B cell (primary cell): ENCODE results near the gene URB1. TPM values are rescaled to one million over a fixed set of nuclear protein-coding genes. Genes with fewer than 3 reads are reported as not detected.

Experiments used
- ATAC-seq: fragments of 200-7000 bp; cut with Tn5 transposase; one replicate; pipeline ENCODE4 v1.10.0; 2021; ENCODE audit warnings: low read depth, mild to moderate bottlenecking, moderate number of reproducible peaks, moderate library complexity
- CTCF ChIA-PET: fragments of 350-600 bp; sonication (Branson Sonifier 250); formaldehyde crosslinking; loops from one replicate; lab custom pipeline; 2021; ENCODE audit warnings: antibody characterized with exemption, inconsistent platforms; lab: Charles Lee
- POLR2A ChIA-PET: fragments of 350-600 bp; sonication (Branson Sonifier 250); formaldehyde crosslinking; loops from one replicate; lab custom pipeline; 2021; ENCODE audit warnings: antibody characterized with exemption; lab: Charles Lee
- DNase-seq: peaks from one replicate; pipeline ENCODE4 v3.0.0; 2013
- H2AFZ ChIP-seq: 2 replicates; pipeline ENCODE4 v1.6.1; 2012; ENCODE audit warnings: mild to moderate bottlenecking, low read depth, low read length; ENCODE audit not compliant: insufficient read depth, poor library complexity, severe bottlenecking
- H3K27ac ChIP-seq, 2 donors: 1 replicate in 1 of 2; 2 replicates in 1 of 2; pipeline ENCODE4 v1.5.1; 2012 to 2013; ENCODE audit warnings: low read length in 2 of 2, mild to moderate bottlenecking in 2 of 2, moderate library complexity in 1 of 2
- H3K27me3 ChIP-seq, 4 experiments: fragments of 200-600 bp in 1 of 4; sonication (generic) in 1 of 4; replicated peaks in 1 of 4; 1 replicate in 2 of 4; 2 replicates in 2 of 4; pipeline versions ENCODE4 v1.6.1 to v1.7.0; 2013 to 2016; ENCODE audit warnings: low read length in 3 of 4, mild to moderate bottlenecking in 2 of 4, mixed read lengths in 1 of 4, moderate library complexity in 1 of 4; ENCODE audit not compliant: insufficient read depth in 4 of 4, control insufficient read depth in 3 of 4; ENCODE audit errors: control extremely low read depth in 1 of 4
- H3K36me3 ChIP-seq, 2 experiments: replicated peaks in 1 of 2; 1 replicate in 1 of 2; 2 replicates in 1 of 2; pipeline versions ENCODE4 v1.6.1 to v1.7.1; 2013; ENCODE audit warnings: low read length in 1 of 2; ENCODE audit not compliant: insufficient read depth in 2 of 2, control insufficient read depth in 1 of 2; ENCODE audit errors: control extremely low read depth in 1 of 2, extremely low read depth in 1 of 2
- H3K4me1 ChIP-seq, 2 donors: fragments of 200-600 bp in 1 of 2; sonication (generic) in 1 of 2; 1 replicate in 1 of 2; 2 replicates in 1 of 2; pipeline versions ENCODE4 v1.5.1 to v1.6.1; 2013 to 2017; ENCODE audit warnings: low read length in 2 of 2; ENCODE audit not compliant: control insufficient read depth in 2 of 2, insufficient read depth in 2 of 2
- H3K4me2 ChIP-seq: replicated peaks from 2 replicates; pipeline ENCODE3; 2012; ENCODE audit warnings: mild to moderate bottlenecking, low read depth, low read length; ENCODE audit not compliant: poor library complexity, severe bottlenecking
- H3K4me3 ChIP-seq, 5 experiments: fragments of 200-600 bp in 1 of 5; sonication (generic) in 1 of 5; 1 replicate in 3 of 5; 2 replicates in 2 of 5; pipeline versions ENCODE4 v1.5.1 to v1.7.0; 2011 to 2016; ENCODE audit warnings: low read length in 4 of 5, mild to moderate bottlenecking in 4 of 5, low read depth in 2 of 5, control low read depth in 1 of 5, moderate library complexity in 1 of 5; ENCODE audit not compliant: insufficient read depth in 1 of 5; ENCODE audit errors: control extremely low read depth in 1 of 5, extremely low read depth in 1 of 5
- H3K79me2 ChIP-seq: fragments of 200-600 bp; sonication (generic); one replicate; pipeline ENCODE4 v1.6.0; 2016; ENCODE audit warnings: low read length; ENCODE audit not compliant: control insufficient read depth, insufficient read depth
- H3K9ac ChIP-seq: fragments of 200-600 bp; sonication (generic); 2 replicates; pipeline ENCODE4 v1.6.1; 2017; ENCODE audit warnings: mild to moderate bottlenecking, low read length, moderate library complexity
- H3K9me3 ChIP-seq, 3 donors: one replicate each; pipeline versions ENCODE4 v1.6.1 to v1.7.1; 2013; ENCODE audit warnings: low read length in 2 of 3; ENCODE audit not compliant: control insufficient read depth in 2 of 3, insufficient read depth in 1 of 3; ENCODE audit errors: control extremely low read depth in 1 of 3
- H4K20me1 ChIP-seq: 2 replicates; pipeline ENCODE4 v1.6.0; 2012; ENCODE audit warnings: mild to moderate bottlenecking, low read length; ENCODE audit not compliant: insufficient read depth, control insufficient read depth, poor library complexity, severe bottlenecking
- H3K27ac Mint-ChIP-seq: one replicate; pipeline ENCODE4 v1.8.0; 2021; ENCODE audit warnings: mixed read lengths
- H3K27me3 Mint-ChIP-seq: one replicate; pipeline ENCODE4 v1.8.0; 2021; ENCODE audit warnings: mixed read lengths
- H3K4me1 Mint-ChIP-seq: one replicate; pipeline ENCODE4 v1.8.0; 2021; ENCODE audit warnings: mixed read lengths
- H3K4me3 Mint-ChIP-seq: one replicate; pipeline ENCODE4 v1.8.0; 2021; ENCODE audit warnings: mixed read lengths
- H3K9me3 Mint-ChIP-seq: one replicate; pipeline ENCODE4 v1.8.0; 2022; ENCODE audit warnings: mixed read lengths; ENCODE audit not compliant: insufficient read depth
- CTCF ChIP-seq: fragments of 200-600 bp; IDR thresholded peaks from one replicate; pipeline ENCODE4 v1.8.0; 2022; ENCODE audit warnings: antibody characterized with exemption, mild to moderate bottlenecking
- EZH2 ChIP-seq: IDR thresholded peaks from 2 replicates; pipeline ENCODE4 v1.6.1; 2012; ENCODE audit warnings: borderline replicate concordance, low read depth, mild to moderate bottlenecking, moderate library complexity, low read length; ENCODE audit not compliant: insufficient read depth, poor library complexity, severe bottlenecking
- WGBS: methylation state at CpG from one replicate; pipeline ENCODE4 v1.1.5; 2013; ENCODE audit warnings: missing lambda C conversion rate; ENCODE audit not compliant: insufficient coverage; 5-methylcytosine and 5-hydroxymethylcytosine counted together
- intact Hi-C: fragments of 100-400 bp; cut with micrococcal nuclease; formaldehyde crosslinking; loops from one replicate; pipeline ENCODE4 v1.10.0; 2022
- polyA plus RNA-seq: library from polyadenylated mRNA; depleted of rRNA; stranded (reverse); fragments of >200 nt; gene quantifications from 2 replicates; pipeline ENCODE4 v1.2.3, GENCODE V29; 2012
- total RNA-seq, 2 donors: library from RNA; stranded (reverse); fragments of 120-200 nt in 1 of 2; gene quantifications; 1 replicate in 1 of 2; 2 replicates in 1 of 2; pipeline versions ENCODE4 v1.2.3 to v1.2.4, GENCODE V29; 2013 to 2022

The URB1 gene
- total and polyA plus RNA-seq, 2 donors (not counting 1 experiment from before 2014, with no cell fraction given) = 4.7 to 15.2 TPM

DNA sequence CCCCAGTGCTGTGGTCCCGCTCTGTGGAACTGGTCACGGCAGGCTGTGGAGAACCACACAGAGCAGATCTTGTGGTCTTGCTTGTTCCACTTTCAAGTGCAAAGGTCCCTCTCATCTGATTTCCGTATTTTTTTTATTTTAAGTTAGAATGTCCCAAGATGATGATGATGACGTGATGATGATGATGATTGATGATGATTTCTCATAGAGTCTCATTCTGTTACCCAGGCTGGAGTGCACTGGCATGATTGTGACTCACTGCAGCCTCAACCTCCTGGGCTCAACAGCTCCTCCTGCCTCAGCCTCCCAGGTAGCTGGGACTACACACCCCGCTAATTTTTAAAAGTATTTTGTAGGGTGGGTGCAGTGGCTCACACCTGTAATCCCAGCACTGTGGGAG, 31.9 kb upstream of the URB1 start:
- TF ChIP-seq EZH2 (no peak), CTCF (no peak)
- Histone ChIP-seq H3K4me3 (no peak overlapping the region), H3K79me2 (no peaks in the 10 kb centered on the region), H4K20me1 (no peaks in the 10 kb centered on the region), H2AFZ (no peak overlapping the region), H3K9me3 (peaks cover 0 to 4% (median 0%) of the 10 kb centered on the region in 3 donors), H3K4me1 (no peaks in the 10 kb centered on the region), H3K9ac (no peak overlapping the region), H3K27ac (no peak overlapping the region), H3K36me3 (no peaks in the 10 kb centered on the region), H3K27me3 (no peaks in the 10 kb centered on the region), H3K4me2 (no peak overlapping the region)
- WGBS = 90% methylated on average over 3 of the region's 5 CpGs
- intact Hi-C loops = no loop called here
- Mint-ChIP-seq H3K27me3 (peaks cover 17% of the 10 kb centered on the region), H3K9me3 (peaks cover 3% of the 10 kb centered on the region), H3K27ac (no peak overlapping the region), H3K4me1 (no peaks in the 10 kb centered on the region), H3K4me3 (no peak overlapping the region)
- DNase-seq (no peak), ATAC-seq (no peak)
- POLR2A ChIA-PET = no interaction called here
- CTCF ChIA-PET = interaction anchor here (1.1 kb wide), 1 partner anchor 176 kb away, joined by 4 read pairs; no protein-coding TSS in a partner anchor

GRCh38 chr21:32424191-32424535, 31.4 kb upstream of the URB1 start:
- intact Hi-C loops = no loop called here
- H3K4me3 Mint-ChIP-seq = no peak overlapping the region

More at GRCh38 chr21:32424191-32424535, 31.4 kb upstream of the URB1 start:
- Histone ChIP-seq H2AFZ (no peak overlapping the region), H3K79me2 (no peaks in the 10 kb centered on the region), H3K9ac (no peak overlapping the region), H3K4me2 (no peak overlapping the region), H3K27me3 (no peaks in the 10 kb centered on the region), H4K20me1 (no peaks in the 10 kb centered on the region), H3K4me1 (no peaks in the 10 kb centered on the region), H3K27ac (no peak overlapping the region), H3K9me3 (peaks cover 0 to 4% (median 0%) of the 10 kb centered on the region in 3 donors), H3K4me3 (no peak overlapping the region), H3K36me3 (no peaks in the 10 kb centered on the region)
- ChIA-PET POLR2A (no interaction called here), CTCF (interaction anchor here (1.1 kb wide), 1 partner anchor 177 kb away, joined by 4 read pairs; no protein-coding TSS in a partner anchor)
- no peaks in the 10 kb centered on the region for H3K4me1 Mint-ChIP-seq
- H3K27me3 Mint-ChIP-seq = peaks cover 17% of the 10 kb centered on the region
- DNase-seq (no peak), ATAC-seq (no peak)
- H3K27ac Mint-ChIP-seq = no peak overlapping the region
- no CpG with 5 or more reads among the region's 2 CpGs for WGBS
- no peak for TF ChIP-seq CTCF
- no peak for TF ChIP-seq EZH2
- peaks cover 3% of the 10 kb centered on the region for H3K9me3 Mint-ChIP-seq
